ENCODE data around the gene FNBP1. TPM values are rescaled to one million over a fixed set of nuclear protein-coding genes. Genes with fewer than 3 reads are reported as not detected.

Gene FNBP1
- total and polyA plus RNA-seq, 10 of the 15 experiments (the other 5 are each of a cell fraction or from before 2014, with no cell fraction given) = 64.5 to 353 (median 179) TPM

- H3K4me3 ChIP-seq = peak overlapping the region; percentile 37; the same call in 1 of the 2 replicates
- ATAC-seq (peak; percentile 4), FAIRE-seq (no peak), DNase-seq (ENCODE audit: low read depth, low spot score) (no peak)
- H3K9ac ChIP-seq (ENCODE audit: control insufficient read depth, insufficient read depth, low read length) = peak overlapping the region; percentile 95
- H3K4me2 ChIP-seq (ENCODE audit: control insufficient read depth, insufficient read depth) = peak overlapping the region; percentile 72
- no peaks in the 10 kb centered on the region for H3K27me3 ChIP-seq (replicated peaks in 1 of 2; ENCODE audit: control insufficient read depth in 2 of 2, insufficient read depth in 2 of 2, low read length in 1 of 2)
- H3K36me3 ChIP-seq (ENCODE audit: control insufficient read depth in 2 of 2, insufficient read depth in 2 of 2, low read length in 1 of 2) = peaks cover 3 to 23% of the 10 kb centered on the region in 2 experiments
- in situ Hi-C loops (cut with MboI) (no loop called here), intact Hi-C loops (cut with micrococcal nuclease; ENCODE audit: unreplicated experiment) (no loop called here)
- ChIA-PET CTCF (interaction anchor here (1.0 to 2.3 kb wide), 12 partner anchors 8 to 111 kb away, joined by 3 to 10 read pairs (median 6); no protein-coding TSS in a partner anchor), RAD21 (ENCODE audit: unreplicated experiment) (interaction anchor here (1.0 to 17.1 kb wide), 9 partner anchors 9 to 109 kb away, joined by 4 to 418 read pairs (median 33); partner anchors contain the start of genes FNBP1 and GPR107), SMC1A (ENCODE audit: uncharacterized antibody, unreplicated experiment) (interaction anchor here (0.6 to 23.6 kb wide), 18 partner anchors 8 to 111 kb away, joined by 3 to 763 read pairs (median 5); no protein-coding TSS in a partner anchor), POLR2A (interaction anchor here (1.0 to 14.1 kb wide), 9 partner anchors 10 to 109 kb away, joined by 3 to 270 read pairs (median 79); partner anchors contain the start of gene FNBP1)
- TSS peak; percentile 93 for BruUV-seq (replicated peaks)
- WGBS (ENCODE audit: insufficient coverage, insufficient replicate concordance, low lambda C conversion rate, missing lambda C conversion rate) = 1% methylated on average over 7 of the region's 7 CpGs
- H4K20me1 ChIP-seq (ENCODE audit: control insufficient read depth, insufficient read depth) = no peaks in the 10 kb centered on the region; the same call in 1 of the 2 replicates
- peak overlapping the region; percentile 100 for H3K27ac ChIP-seq (ENCODE audit: control insufficient read depth, insufficient read depth)
- H3K79me2 ChIP-seq (ENCODE audit: control insufficient read depth, insufficient read depth, low read length) = peaks cover 95% of the 10 kb centered on the region
- no peaks in the 10 kb centered on the region for H3K9me3 ChIP-seq (replicated peaks; ENCODE audit: control insufficient read depth, insufficient read depth, low read length)
- H3K4me1 ChIP-seq (ENCODE audit: control insufficient read depth, insufficient read depth, low read length) = peaks cover 70% of the 10 kb centered on the region
- no peak overlapping the region for H2AFZ ChIP-seq (ENCODE audit: control insufficient read depth, low read depth, low read length)
- TF ChIP-seq BCL3 (IDR thresholded peaks at IDR 0.05; ENCODE audit: borderline replicate concordance, insufficient read depth, low read depth, low read length, poor library complexity, severe bottlenecking) = peak; percentile 46
- TF ChIP-seq PBX3 (IDR thresholded peaks at IDR 0.05; ENCODE audit: insufficient replicate concordance, low read depth, low read length) = no peak
- no peak for TF ChIP-seq RFX5 (IDR thresholded peaks at IDR 0.05; ENCODE audit: low read depth, low read length)
- TF ChIP-seq MEF2A (IDR thresholded peaks at IDR 0.05; ENCODE audit: insufficient read depth, low read depth, low read length) = no peak
- 0 out of 2 replicates have a peak, but pooled peaks have one; percentile 37 for TF ChIP-seq BCL11A (IDR thresholded peaks at IDR 0.05; ENCODE audit: low read depth, low read length)
- no peak for TF ChIP-seq PRDM15 (CRISPR knock-in tag; IDR thresholded peaks at IDR 0.05)
- no peak for TF ChIP-seq ZNF207 (IDR thresholded peaks at IDR 0.05; ENCODE audit: borderline replicate concordance)
- TF ChIP-seq NFIC (IDR thresholded peaks at IDR 0.05; ENCODE audit: low read depth, low read length) = no peak; the same call in 1 of the 2 replicates
- TF ChIP-seq MYB (IDR thresholded peaks at IDR 0.05; ENCODE audit: borderline replicate concordance, low read depth, low read length) = no peak
- no peak for TF ChIP-seq JUND (IDR thresholded peaks at IDR 0.05; ENCODE audit: low read depth, low read length)
- no peak for TF ChIP-seq FOXM1 (IDR thresholded peaks at IDR 0.05; ENCODE audit: low read depth, low read length)
- no peak for TF ChIP-seq IKZF2 (IDR thresholded peaks at IDR 0.05)
- TF ChIP-seq MYC (IDR thresholded peaks at IDR 0.05; ENCODE audit: insufficient read depth, insufficient read length, insufficient replicate concordance, low read length, severe bottlenecking) = no peak
Measured at GRCh38 chr9:129996161-129996830, 46.7 kb downstream of the FNBP1 start.
